H1 (cell line): ENCODE results near the gene GSDMA. TPM values are rescaled to one million over a fixed set of nuclear protein-coding genes. Genes with fewer than 3 reads are reported as not detected.
"Not testable (repeated sequence)": the region's sequence is repeated elsewhere in the genome, so short reads cannot be mapped to it uniquely, and the experiment has no call there.

Experiments used
- CTCF ChIA-PET: fragments of 300-600 bp; sonication (Branson Sonifier 250); formaldehyde crosslinking; loops from one replicate; lab custom pipeline; 2021; ENCODE audit not compliant: partially characterized antibody; lab: Charles Lee
- POLR2A ChIA-PET: fragments of 300-600 bp; sonication (Branson Sonifier 250); formaldehyde crosslinking; loops from one replicate; lab custom pipeline; 2021; ENCODE audit warnings: inconsistent platforms; ENCODE audit not compliant: partially characterized antibody; lab: Charles Lee
- DNase-seq, 2 experiments: peaks; one replicate each; pipeline versions ENCODE4 v3.0.0 to v3.0.0-alpha.2; 2010 to 2022; ENCODE audit warnings: low spot score in 2 of 2, low read depth in 1 of 2, mixed read lengths in 1 of 2
- FAIRE-seq: peaks from 2 replicates; lab custom pipeline; 2011; peaks lifted over from hg19 to GRCh38; lab: Jason Lieb, UNC
- H2AFZ ChIP-seq: 2 replicates; pipeline ENCODE4 v1.8.1; 2012; ENCODE audit warnings: low read length, inconsistent platforms
- H2AK5ac ChIP-seq: 2 replicates; pipeline ENCODE4 v1.6.1; 2013; ENCODE audit warnings: low read depth, low read length
- H2BK120ac ChIP-seq: replicated peaks from 2 replicates; pipeline ENCODE3; 2013; ENCODE audit warnings: low read depth, low read length, inconsistent platforms
- H2BK12ac ChIP-seq: 2 replicates; pipeline ENCODE4 v1.6.1; 2013; ENCODE audit warnings: low read depth, low read length
- H2BK15ac ChIP-seq: 2 replicates; pipeline ENCODE4 v1.6.1; 2013; ENCODE audit warnings: low read length
- H2BK20ac ChIP-seq: 2 replicates; pipeline ENCODE4 v1.6.1; 2013; ENCODE audit warnings: low read length
- H2BK5ac ChIP-seq: 2 replicates; pipeline ENCODE4 v1.6.1; 2013; ENCODE audit warnings: low read depth, low read length
- H3K14ac ChIP-seq: 2 replicates; pipeline ENCODE4 v1.6.1; 2013; ENCODE audit warnings: inconsistent platforms; ENCODE audit not compliant: insufficient read length
- H3K18ac ChIP-seq: 2 replicates; pipeline ENCODE4 v1.6.1; 2013; ENCODE audit warnings: low read length; ENCODE audit errors: extremely low read depth
- H3K23ac ChIP-seq: 2 replicates; pipeline ENCODE4 v1.6.1; 2013; ENCODE audit warnings: inconsistent platforms; ENCODE audit not compliant: insufficient read length
- H3K23me2 ChIP-seq: 2 replicates; pipeline ENCODE4 v1.6.1; 2013; ENCODE audit warnings: low read depth, low read length
- H3K27ac ChIP-seq: 2 replicates; pipeline ENCODE4 v1.6.1; 2011; ENCODE audit warnings: low read depth, low read length, inconsistent platforms
- H3K27me3 ChIP-seq, 4 experiments: replicated peaks in 1 of 4; 1 replicate in 1 of 4; 2 replicates in 3 of 4; pipeline versions ENCODE4 v1.6.1 to v1.8.1; 2011 to 2013; ENCODE audit warnings: low read length in 3 of 4, mild to moderate bottlenecking in 3 of 4, inconsistent platforms in 2 of 4, mixed read lengths in 2 of 4, moderate library complexity in 1 of 4; ENCODE audit not compliant: control insufficient read depth in 3 of 4, insufficient read depth in 3 of 4; ENCODE audit errors: extremely low read depth in 1 of 4
- H3K36me3 ChIP-seq, 4 experiments: 2 replicates each; pipeline versions ENCODE4 v1.6.1 to v1.8.1; 2011 to 2013; ENCODE audit warnings: mild to moderate bottlenecking in 4 of 4, low read length in 3 of 4, moderate library complexity in 2 of 4, control low read depth in 1 of 4, inconsistent platforms in 1 of 4; ENCODE audit not compliant: insufficient read depth in 4 of 4, control insufficient read depth in 2 of 4
- H3K4ac ChIP-seq: replicated peaks from 2 replicates; pipeline ENCODE3; 2013; ENCODE audit warnings: low read length, low read depth, mixed read lengths, inconsistent platforms; ENCODE audit not compliant: insufficient read length
- H3K4me1 ChIP-seq, 4 experiments: replicated peaks in 1 of 4; 1 replicate in 1 of 4; 2 replicates in 3 of 4; pipeline versions ENCODE4 v1.6.1 to v1.8.1; 2011 to 2013; ENCODE audit warnings: low read length in 3 of 4, inconsistent platforms in 2 of 4, mixed read lengths in 1 of 4; ENCODE audit not compliant: insufficient read depth in 4 of 4, control insufficient read depth in 3 of 4
- H3K4me2 ChIP-seq, 2 experiments: 2 replicates each; pipeline versions ENCODE4 v1.6.1 to v1.8.1; 2011 to 2013; ENCODE audit warnings: low read depth in 2 of 2, low read length in 2 of 2, control low read depth in 1 of 2, inconsistent platforms in 1 of 2, mild to moderate bottlenecking in 1 of 2; ENCODE audit not compliant: insufficient read depth in 1 of 2
- H3K4me3 ChIP-seq, 4 experiments: fragments of 200-600, 300-600 bp in 1 of 4; sonication (generic), shearing (Covaris generic), sonication (Bioruptor Twin) in 1 of 4; 2 replicates each; pipeline versions ENCODE4 v1.5.1 to v1.8.1; 2011 to 2016; ENCODE audit warnings: low read length in 4 of 4, low read depth in 3 of 4, control low read depth in 2 of 4, inconsistent platforms in 2 of 4, mild to moderate bottlenecking in 2 of 4, mixed read lengths in 1 of 4, moderate library complexity in 1 of 4; ENCODE audit not compliant: insufficient read depth in 2 of 4; ENCODE audit errors: extremely low read depth in 1 of 4
- H3K56ac ChIP-seq: replicated peaks from 2 replicates; pipeline ENCODE3; 2013; ENCODE audit warnings: low read depth, mild to moderate bottlenecking, mixed read lengths, low read length, inconsistent platforms; ENCODE audit not compliant: insufficient read length
- H3K79me1 ChIP-seq: 2 replicates; pipeline ENCODE4 v1.6.1; 2013; ENCODE audit warnings: low read depth, low read length, control low read depth
- H3K79me2 ChIP-seq, 2 experiments: 2 replicates each; pipeline versions ENCODE4 v1.6.1 to v1.8.1; 2012 to 2013; ENCODE audit warnings: low read length in 2 of 2, mild to moderate bottlenecking in 2 of 2, inconsistent platforms in 1 of 2; ENCODE audit not compliant: insufficient read depth in 2 of 2, control insufficient read depth in 1 of 2
- H3K9ac ChIP-seq, 4 experiments: replicated peaks in 1 of 4; 1 replicate in 1 of 4; 2 replicates in 3 of 4; pipeline versions ENCODE4 v1.6.1 to v1.8.1; 2011 to 2013; ENCODE audit warnings: low read depth in 3 of 4, low read length in 3 of 4, control low read depth in 2 of 4, mild to moderate bottlenecking in 2 of 4, moderate library complexity in 2 of 4, inconsistent platforms in 1 of 4; ENCODE audit errors: extremely low read depth in 1 of 4
- H3K9me3 ChIP-seq, 2 experiments: 2 replicates each; pipeline versions ENCODE4 v1.6.1 to v1.8.1; 2012 to 2013; ENCODE audit warnings: mild to moderate bottlenecking in 2 of 2, moderate library complexity in 2 of 2, control low read depth in 1 of 2, inconsistent platforms in 1 of 2, low read depth in 1 of 2, low read length in 1 of 2, mixed read lengths in 1 of 2; ENCODE audit not compliant: insufficient read depth in 2 of 2
- H4K20me1 ChIP-seq, 2 experiments: replicated peaks in 1 of 2; 2 replicates each; pipeline versions ENCODE3 to v1.8.1; 2011 to 2013; ENCODE audit warnings: inconsistent platforms in 2 of 2, low read length in 2 of 2, mild to moderate bottlenecking in 1 of 2; ENCODE audit not compliant: insufficient read depth in 2 of 2, control insufficient read depth in 1 of 2
- H4K5ac ChIP-seq: 2 replicates; pipeline ENCODE4 v1.6.1; 2013; ENCODE audit warnings: low read length, low read depth, mixed read lengths, inconsistent platforms; ENCODE audit not compliant: insufficient read length
- H4K8ac ChIP-seq: 2 replicates; pipeline ENCODE4 v1.8.0; 2013; ENCODE audit warnings: mild to moderate bottlenecking, moderate library complexity, low read length, inconsistent platforms; ENCODE audit not compliant: insufficient read depth; ENCODE audit errors: extremely low read depth
- H4K91ac ChIP-seq: replicated peaks from 2 replicates; pipeline ENCODE3; 2013; ENCODE audit warnings: low read length, mixed read lengths, inconsistent platforms; ENCODE audit not compliant: insufficient read length
- WGBS, 2 experiments: shearing (Covaris generic) in 1 of 2; methylation state at CpG; one replicate each; pipeline versions ENCODE4 v1.1.6 to v1.1.7; 2013 to 2015; ENCODE audit warnings: low lambda C conversion rate in 2 of 2, mixed read lengths in 2 of 2, inconsistent platforms in 1 of 2, low coverage in 1 of 2, missing lambda C conversion rate in 1 of 2; ENCODE audit not compliant: insufficient replicate concordance in 2 of 2, insufficient coverage in 1 of 2, insufficient read length in 1 of 2; ENCODE audit errors: extremely low coverage in 1 of 2, missing lambda C conversion rate in 1 of 2; 5-methylcytosine and 5-hydroxymethylcytosine counted together
- polyA plus RNA-seq, 7 experiments: library from polyadenylated mRNA; depleted of rRNA in 3 of 7; stranded (reverse) in 5 of 7; unstranded in 2 of 7; fragments of >200 nt in 5 of 7; fragments of 200-250 nt in 2 of 7; gene quantifications; 1 replicate in 5 of 7; 2 replicates in 1 of 7; 4 replicates in 1 of 7; pipeline versions ENCODE4 v1.2.1 to v1.2.3, GENCODE V29; 2011 to 2013; ENCODE audit warnings: missing spikeins in 2 of 7, mixed read lengths in 2 of 7
- total RNA-seq: library from RNA; stranded (reverse); fragmentation: NEBNext Ultra II Directional; extraction: Animal tissue kit (Norgen Biotek cat#: 25700); gene quantifications from 2 replicates; pipeline ENCODE4 v1.2.1, GENCODE V29; 2021

The GSDMA gene
- total and polyA plus RNA-seq, 2 of the 8 experiments (the other 6 are each of a cell fraction or from before 2014, with no cell fraction given) = 0.03 TPM; not detected in 1

DNA sequence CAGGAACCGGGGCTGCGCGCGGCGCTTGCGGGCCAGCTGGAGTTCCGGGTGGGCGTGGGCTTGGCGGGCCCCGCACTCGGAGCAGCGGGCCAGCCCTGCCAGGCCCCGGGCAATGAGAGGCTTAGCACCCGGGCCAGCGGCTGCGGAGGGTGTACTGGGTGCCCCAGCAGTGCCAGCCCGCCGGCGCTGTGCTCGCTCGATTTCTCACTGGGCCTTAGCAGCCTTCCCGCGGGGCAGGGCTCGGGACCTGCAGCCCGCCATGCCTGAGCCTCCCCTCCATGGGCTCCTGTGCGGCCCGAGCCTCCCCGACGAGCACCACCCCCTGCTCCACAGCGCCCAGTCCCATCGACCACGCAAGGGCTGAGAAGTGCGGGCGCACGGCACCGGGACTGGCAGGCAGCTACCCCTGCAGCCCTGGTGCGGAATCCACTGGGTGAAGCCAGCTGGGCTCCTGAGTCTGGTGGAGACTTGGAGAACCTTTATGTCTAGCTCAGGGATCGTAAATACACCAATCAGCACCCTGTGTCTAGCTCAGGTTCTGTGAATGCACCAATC, 48.2 kb downstream of the GSDMA start:
- H4K91ac ChIP-seq = not testable (repeated sequence)
- ChIA-PET CTCF (interaction anchor here (1.1 to 15.0 kb wide), 6 partner anchors 11 to 281 kb away, joined by 3 to 428 read pairs (median 24); no protein-coding TSS in a partner anchor), POLR2A (interaction anchor here (1.0 to 1.6 kb wide), 3 partner anchors 10 to 14 kb away, joined by 3 read pairs; no protein-coding TSS in a partner anchor)

More for the DNA sequence above, 48.2 kb downstream of the GSDMA start:
- not testable (repeated sequence) for H4K20me1 ChIP-seq, H2AK5ac ChIP-seq, H3K14ac ChIP-seq, H2BK15ac ChIP-seq, H4K8ac ChIP-seq, H3K9ac ChIP-seq, H3K27me3 ChIP-seq, H3K23ac ChIP-seq, FAIRE-seq, H3K23me2 ChIP-seq, H3K79me2 ChIP-seq, H3K18ac ChIP-seq, H3K4me2 ChIP-seq, DNase-seq, H2BK12ac ChIP-seq, H3K27ac ChIP-seq, H2AFZ ChIP-seq, H3K9me3 ChIP-seq, H2BK20ac ChIP-seq, H4K5ac ChIP-seq, H3K56ac ChIP-seq, H2BK5ac ChIP-seq, H2BK120ac ChIP-seq, H3K79me1 ChIP-seq, H3K4me1 ChIP-seq, H3K36me3 ChIP-seq, H3K4ac ChIP-seq, H3K4me3 ChIP-seq
- 93% methylated on average over 28 of the region's 38 CpGs; no CpG with 5 or more reads in 1 of the 2 experiments for WGBS, 2 experiments
